Heart left ventricle (tissue), 16 donors: ENCODE measurements around the gene PTPRJ. TPM values are rescaled to one million over a fixed set of nuclear protein-coding genes. Genes with fewer than 3 reads are reported as not detected.

Source experiments
- ATAC-seq, 4 donors: fragments of 200-7000 bp; cut with Tn5 transposase; one replicate each; pipeline ENCODE4 v1.9.1; 2020 to 2022; ENCODE audit warnings: moderate library complexity in 4 of 4, mild to moderate bottlenecking in 3 of 4, moderate number of reproducible peaks in 1 of 4
- DNase-seq, 5 donors: peaks; one replicate each; pipeline ENCODE4 v3.0.0-alpha.2; 2020
- H3K27ac ChIP-seq, 12 donors: fragments of 200-600 bp; sonication (generic) in 4 of 12; one replicate each; pipeline versions ENCODE4 v1.5.0 to v1.8.0; 2016 to 2022; ENCODE audit warnings: mild to moderate bottlenecking in 2 of 12
- H3K27me3 ChIP-seq, 9 donors: fragments of 200-600 bp; sonication (generic) in 2 of 9; one replicate each; pipeline versions ENCODE4 v1.5.1 to v1.8.0; 2016 to 2022; ENCODE audit warnings: mild to moderate bottlenecking in 3 of 9
- H3K36me3 ChIP-seq, 9 donors: fragments of 200-600 bp; sonication (generic) in 2 of 9; one replicate each; pipeline versions ENCODE4 v1.5.0 to v1.8.0; 2018 to 2022; ENCODE audit warnings: mild to moderate bottlenecking in 2 of 9
- H3K4me1 ChIP-seq, 12 donors: fragments of 200-600 bp; sonication (generic) in 4 of 12; one replicate each; pipeline versions ENCODE4 v1.5.0 to v1.8.0; 2016 to 2022; ENCODE audit warnings: mild to moderate bottlenecking in 3 of 12
- H3K4me3 ChIP-seq, 12 donors: fragments of 200-600 bp; sonication (generic) in 4 of 12; one replicate each; pipeline versions ENCODE4 v1.5.0 to v1.8.0; 2017 to 2022; ENCODE audit warnings: mild to moderate bottlenecking in 9 of 12, moderate library complexity in 4 of 12
- H3K9me3 ChIP-seq, 12 donors: fragments of 200-600 bp; sonication (generic) in 4 of 12; one replicate each; pipeline versions ENCODE4 v1.5.0 to v1.8.0; 2016 to 2022; ENCODE audit warnings: mild to moderate bottlenecking in 1 of 12
- CTCF ChIP-seq, 12 donors: fragments of 200-600 bp; sonication (generic) in 4 of 12; IDR thresholded peaks; one replicate each; pipeline versions ENCODE4 v1.5.0 to v1.8.0; 2018 to 2022; ENCODE audit warnings: antibody characterized with exemption in 12 of 12, mild to moderate bottlenecking in 5 of 12
- POLR2A ChIP-seq, 2 donors: fragments of 450-650 bp; IDR thresholded peaks; one replicate each; pipeline ENCODE4 v1.6.1; 2017; ENCODE audit warnings: antibody characterized with exemption in 2 of 2, mild to moderate bottlenecking in 2 of 2, moderate library complexity in 2 of 2
- WGBS, 4 donors: extraction: QIAGEN DNeasy Blood & Tissue Kit in 2 of 4; methylation state at CpG; one replicate each; pipeline versions ENCODE4 v1.1.5 to v1.1.7; 2013 to 2018; 5-methylcytosine and 5-hydroxymethylcytosine counted together
- intact Hi-C, 10 donors: fragments of 100-400 bp; cut with DNase I; formaldehyde crosslinking; loops; one replicate each; pipeline versions ENCODE4 v1.11.1 to v1.14.2; 2022
- microRNA counts, 2 donors: library from miRNA; unstranded; fragments of <30 nt; microRNA quantifications; one replicate each; lab custom pipeline; 2016
- microRNA-seq, 4 donors: library from miRNA; unstranded; fragments of <30 nt; microRNA quantifications; one replicate each; pipeline versions ENCODE4 to v1.2.0, GENCODE V29; 2017 to 2020
- polyA plus RNA-seq, 2 donors: library from polyadenylated mRNA; stranded (reverse); fragments of 200-250 nt; gene quantifications; one replicate each; pipeline ENCODE4 v1.2.3, GENCODE V29; 2013
- total RNA-seq, 9 donors: library from RNA; depleted of rRNA in 2 of 9; stranded (reverse); fragments of >200 nt in 2 of 9; fragmentation: NEBNext Ultra II Directional in 3 of 9; extraction: Animal tissue kit (Norgen Biotek cat#: 25700) in 3 of 9; gene quantifications; one replicate each; pipeline versions ENCODE4 v1.1.0 to v1.2.4, GENCODE V29; 2016 to 2023
- donor health status: ischemic (EF 13 %, LVEDD 7.1; RV severe dilation, severe dysfunction).
- donor health status: healthy with polysubstance abuse.
- donor health status: DM: no; HTN: yes; CAD: no.
- donor health status: DM: no; HTN: no; CAD: no.
- donor health status: ischemic (EF 25% LVEDD 6.9; RV normal size, moderate dysfunction).
- donor health status: ischemic (EF 25% LVEDD 5.7; RV mildly dilated, moderate dysfunction).
- donor health status: healthy.
- donor health status: DM: yes; HTN: yes; CAD: no.
- donor health status: ischemic (EF 35%, LVEDD 5.7; RV mildly dilated, moderate dysfunction).
- donor health status: nonischemic (EF 11% LVEDD 7.7; RV severe dilation, severe dysfunction).
- donor health status: DM: yes; HTN: yes; CAD: no.
- donor health status: PGD.
- donor health status: ischemic (EF 29% LVEDD 5.4; RV normal size, mild dysfunction).
- donor health status: nonischemic (EF 23%, LVEDD 6.1; RV moderate dilation, normal function).

The PTPRJ gene
- total and polyA plus RNA-seq, 11 donors = 1.2 to 39.0 (median 6.3) TPM

- 46 to 73% (median 61%) methylated on average over 2 of the region's 2 CpGs for WGBS, 4 donors
- Histone ChIP-seq H3K9me3 (no peaks in the 10 kb centered on the region), H3K36me3 (no peaks in the 10 kb centered on the region), H3K27me3 (no peaks in the 10 kb centered on the region), H3K27ac (no peak within 1 kb of the TSS), H3K4me1 (no peaks in the 10 kb centered on the region), H3K4me3 (no peak within 1 kb of the TSS)
- intact Hi-C loops = loop anchor here in 1 of 10 donors (5.0 kb wide), 1 partner anchor 51 kb away; no protein-coding TSS in a partner anchor
- no peak for DNase-seq
- TF ChIP-seq POLR2A (IDR thresholded peaks at IDR 0.05) = no peak
- no peak for TF ChIP-seq CTCF (IDR thresholded peaks at IDR 0.05)
- no peak for ATAC-seq
Observed at GRCh38 chr11:48216510-48216909, 236.2 kb downstream of the PTPRJ start, which contains the start of gene OR4B1. Gene OR4B1, plus strand, starts transcription at chr11:48216810. Its CDS starts 0 bp downstream, at chr11:48216810.

MicroRNAs encoded within 50 kb of the gene (microRNA counts, 767-probe panel; counts per million panel counts)
- microRNA hsa-miR-3161 (lab: Ali Mortazavi, UCI) = 0 to 71.6 counts per million in 2 donors

Small RNAs within 50 kb of the gene (microRNA-seq; reads per million reads assigned to microRNA genes)
- gene MIR3161 = 0 to 0.06 (median 0) reads per million in 4 donors

Other genes starting within 250 kb of the PTPRJ start
- 10 to 100 TPM; 24.4 to 56.9 (median 42.5) TPM for gene FNBP4, start 213.2 kb upstream of the PTPRJ start, total RNA-seq
- gene FNBP4, start 213.2 kb upstream of the PTPRJ start, polyA plus RNA-seq = 10 to 100 TPM; 20.1 to 41.6 TPM
- gene NUP160, start 132.2 kb upstream of the PTPRJ start, total RNA-seq = 10 to 100 TPM in 8 of 9 donors, 1 to 10 TPM in 1; 9.4 to 19.7 (median 14.1) TPM
- gene NUP160, start 132.2 kb upstream of the PTPRJ start, polyA plus RNA-seq = 10 to 100 TPM; 10.6 to 12.9 TPM
- not detected for gene OR4B1, start 236.3 kb downstream of the PTPRJ start, total RNA-seq
- gene OR4B1, start 236.3 kb downstream of the PTPRJ start, polyA plus RNA-seq = not detected